Measurements from ENCODE around the gene GTSE1. TPM values are rescaled to one million over a fixed set of nuclear protein-coding genes. Genes with fewer than 3 reads are reported as not detected.

The GTSE1 gene, protein sequence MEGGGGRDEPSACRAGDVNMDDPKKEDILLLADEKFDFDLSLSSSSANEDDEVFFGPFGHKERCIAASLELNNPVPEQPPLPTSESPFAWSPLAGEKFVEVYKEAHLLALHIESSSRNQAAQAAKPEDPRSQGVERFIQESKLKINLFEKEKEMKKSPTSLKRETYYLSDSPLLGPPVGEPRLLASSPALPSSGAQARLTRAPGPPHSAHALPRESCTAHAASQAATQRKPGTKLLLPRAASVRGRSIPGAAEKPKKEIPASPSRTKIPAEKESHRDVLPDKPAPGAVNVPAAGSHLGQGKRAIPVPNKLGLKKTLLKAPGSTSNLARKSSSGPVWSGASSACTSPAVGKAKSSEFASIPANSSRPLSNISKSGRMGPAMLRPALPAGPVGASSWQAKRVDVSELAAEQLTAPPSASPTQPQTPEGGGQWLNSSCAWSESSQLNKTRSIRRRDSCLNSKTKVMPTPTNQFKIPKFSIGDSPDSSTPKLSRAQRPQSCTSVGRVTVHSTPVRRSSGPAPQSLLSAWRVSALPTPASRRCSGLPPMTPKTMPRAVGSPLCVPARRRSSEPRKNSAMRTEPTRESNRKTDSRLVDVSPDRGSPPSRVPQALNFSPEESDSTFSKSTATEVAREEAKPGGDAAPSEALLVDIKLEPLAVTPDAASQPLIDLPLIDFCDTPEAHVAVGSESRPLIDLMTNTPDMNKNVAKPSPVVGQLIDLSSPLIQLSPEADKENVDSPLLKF
- 10 to 100 TPM; 39.5 to 59.5 TPM for total RNA-seq
- polyA plus RNA-seq (2013, experiment 1 of 2) = 51.6 TPM
- polyA plus RNA-seq (2013, experiment 2 of 2) = 53.9 TPM
- long read RNA-seq, experiment 1, partial matches to known transcripts = 14 of 22 reads
- long read RNA-seq, experiment 1, other reads (novel, unspliced or antisense) = 6 of 22 reads
- long read RNA-seq, experiment 2, transcript GTSE1-201 (12 exons, 3,112 nt) = major isoform, 10 of 98 reads
- long read RNA-seq, experiment 2, partial matches to known transcripts = 68 of 98 reads
- long read RNA-seq, experiment 2, other reads (novel, unspliced or antisense) = 20 of 98 reads
- long read RNA-seq, experiment 3, transcript GTSE1-201 (12 exons, 3,112 nt) = major isoform, 34 of 79 reads
- long read RNA-seq, experiment 3, partial matches to known transcripts = 32 of 79 reads
- long read RNA-seq, experiment 3, other reads (novel, unspliced or antisense) = 13 of 79 reads
- long read RNA-seq, experiment 4, partial matches to known transcripts = 6 of 10 reads
- long read RNA-seq, experiment 4, other reads (novel, unspliced or antisense) = 3 of 10 reads

DNA sequence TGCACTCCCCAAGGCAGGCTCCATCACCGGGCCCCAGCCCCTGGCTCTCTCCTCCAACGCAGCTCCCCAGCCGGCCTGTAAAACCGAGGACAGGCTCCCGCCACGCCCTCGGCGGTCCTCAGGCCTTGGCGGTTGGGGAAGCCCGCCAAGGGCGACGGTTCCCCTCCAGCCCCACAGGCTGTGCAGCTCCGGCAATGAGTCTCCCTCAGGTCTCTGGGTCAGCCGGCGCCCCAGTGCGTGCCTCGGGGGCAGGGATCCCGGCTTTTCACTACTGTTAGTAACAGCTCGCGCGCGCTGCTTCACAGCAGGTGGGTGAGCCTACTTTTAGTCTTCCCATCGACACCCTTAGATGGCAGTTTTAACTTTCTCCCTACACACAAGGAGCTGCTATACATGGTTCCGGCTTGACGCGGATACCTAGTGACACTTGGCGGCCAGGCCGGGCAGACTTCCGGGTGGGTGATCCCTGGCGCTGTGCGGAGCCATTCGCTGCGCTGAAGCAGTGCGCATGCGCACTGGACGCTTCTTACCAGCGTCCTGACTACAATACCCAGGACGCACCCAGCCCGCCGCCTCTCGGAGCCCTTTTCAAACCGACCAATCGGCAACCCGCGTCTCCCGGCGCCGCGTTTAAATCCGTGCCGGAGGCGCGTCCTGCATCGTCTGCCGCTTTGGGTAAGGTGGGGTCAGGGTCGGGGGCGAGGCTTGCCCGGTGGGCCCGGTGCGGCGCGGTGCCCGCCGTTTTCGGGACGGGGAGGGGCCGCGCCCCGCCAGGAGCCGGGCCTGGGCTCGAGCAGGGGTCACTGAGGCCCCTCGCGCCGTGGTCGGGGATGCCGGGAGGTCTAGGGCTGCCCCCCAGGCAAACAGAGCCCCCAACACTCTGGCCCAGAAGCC, at the start of gene GTSE1:
TSS of gene GTSE1 (plus strand) at position 614 of the 894 bp plus-strand sequence. CDS start 531 bp downstream, outside the sequence.
- H3K4me3 ChIP-seq (ENCODE audit: low read length) = peak within 1 kb of the TSS; percentile 97
- H3K36me3 Mint-ChIP-seq (ENCODE audit: low read depth) = peaks cover 37% of the 10 kb centered on the region
- 1 to 5% methylated on average over 25 to 76 of the region's 76 CpGs for WGBS, 2 experiments (ENCODE audit: insufficient coverage in 1 of 2, insufficient read length in 1 of 2)
- no peaks in the 10 kb centered on the region for H3K9me3 ChIP-seq (ENCODE audit: control insufficient read depth, low read length)
- H3K27ac Mint-ChIP-seq = peak within 1 kb of the TSS; percentile 86
- no peaks in the 10 kb centered on the region for H3K27me3 ChIP-seq (ENCODE audit: control insufficient read depth, insufficient read depth, low read length, poor library complexity, severe bottlenecking)
- peaks cover 14% of the 10 kb centered on the region for H3K4me1 Mint-ChIP-seq
- H3K27ac ChIP-seq (ENCODE audit: low read depth, low read length) = peak within 1 kb of the TSS; percentile 51
- H3K27me3 Mint-ChIP-seq (ENCODE audit: insufficient read depth) = no peaks in the 10 kb centered on the region
- H3K9me3 Mint-ChIP-seq = no peaks in the 10 kb centered on the region
- peak; percentile 99 for DNase-seq
- TF ChIP-seq, protein P1, sequence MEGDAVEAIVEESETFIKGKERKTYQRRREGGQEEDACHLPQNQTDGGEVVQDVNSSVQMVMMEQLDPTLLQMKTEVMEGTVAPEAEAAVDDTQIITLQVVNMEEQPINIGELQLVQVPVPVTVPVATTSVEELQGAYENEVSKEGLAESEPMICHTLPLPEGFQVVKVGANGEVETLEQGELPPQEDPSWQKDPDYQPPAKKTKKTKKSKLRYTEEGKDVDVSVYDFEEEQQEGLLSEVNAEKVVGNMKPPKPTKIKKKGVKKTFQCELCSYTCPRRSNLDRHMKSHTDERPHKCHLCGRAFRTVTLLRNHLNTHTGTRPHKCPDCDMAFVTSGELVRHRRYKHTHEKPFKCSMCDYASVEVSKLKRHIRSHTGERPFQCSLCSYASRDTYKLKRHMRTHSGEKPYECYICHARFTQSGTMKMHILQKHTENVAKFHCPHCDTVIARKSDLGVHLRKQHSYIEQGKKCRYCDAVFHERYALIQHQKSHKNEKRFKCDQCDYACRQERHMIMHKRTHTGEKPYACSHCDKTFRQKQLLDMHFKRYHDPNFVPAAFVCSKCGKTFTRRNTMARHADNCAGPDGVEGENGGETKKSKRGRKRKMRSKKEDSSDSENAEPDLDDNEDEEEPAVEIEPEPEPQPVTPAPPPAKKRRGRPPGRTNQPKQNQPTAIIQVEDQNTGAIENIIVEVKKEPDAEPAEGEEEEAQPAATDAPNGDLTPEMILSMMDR (conservative IDR thresholded peaks at IDR 0.05) = peak; percentile 26
- peak within 1 kb of the TSS; percentile 66 for H3K9ac ChIP-seq (ENCODE audit: extremely low read depth, low read length, poor library complexity, severe bottlenecking)
- H3K4me3 Mint-ChIP-seq = peak within 1 kb of the TSS; percentile 89
- H3K36me3 ChIP-seq (ENCODE audit: control insufficient read depth, insufficient read depth, low read length) = peaks cover 37% of the 10 kb centered on the region
- no peaks in the 10 kb centered on the region for H3K4me1 ChIP-seq (ENCODE audit: control insufficient read depth, insufficient read depth, low read length)

DNA sequence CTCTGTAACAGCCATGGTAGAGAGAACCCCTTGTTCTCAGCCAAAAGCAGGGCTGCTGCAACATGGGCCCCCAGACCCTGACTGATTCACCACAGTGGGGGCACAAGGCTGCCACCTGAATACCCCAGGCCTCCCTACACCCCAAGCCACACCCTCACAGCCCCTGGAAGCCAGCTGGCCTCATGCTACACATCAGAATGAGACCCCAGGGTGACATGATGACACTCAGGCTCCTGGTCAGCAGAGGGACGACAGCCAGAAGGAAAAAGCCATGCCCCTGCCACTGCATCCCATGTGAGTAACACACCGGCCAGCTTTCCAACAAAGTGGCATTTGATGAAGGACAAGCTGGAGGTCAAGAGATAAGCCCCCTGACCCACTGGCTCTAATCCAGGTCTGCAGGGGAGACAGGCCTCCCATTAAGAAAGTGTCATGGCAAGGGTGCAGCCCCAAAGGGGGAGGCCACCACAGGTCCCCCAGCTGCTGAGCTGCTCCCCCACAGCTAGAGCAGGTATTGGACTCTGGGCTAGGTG, 49.2 kb upstream of the GTSE1 start:
- Histone ChIP-seq H3K27me3 (ENCODE audit: control insufficient read depth, insufficient read depth, low read length, poor library complexity, severe bottlenecking) (no peaks in the 10 kb centered on the region), H3K27ac (ENCODE audit: low read depth, low read length) (no peak overlapping the region), H3K4me1 (ENCODE audit: control insufficient read depth, insufficient read depth, low read length) (no peaks in the 10 kb centered on the region), H3K36me3 (ENCODE audit: control insufficient read depth, insufficient read depth, low read length) (peaks cover 3% of the 10 kb centered on the region), H3K4me3 (ENCODE audit: low read length) (no peak overlapping the region), H3K9ac (ENCODE audit: extremely low read depth, low read length, poor library complexity, severe bottlenecking) (no peak overlapping the region), H3K9me3 (ENCODE audit: control insufficient read depth, low read length) (no peaks in the 10 kb centered on the region)
- no peak overlapping the region for H3K27ac Mint-ChIP-seq
- TF ChIP-seq, protein P1 (conservative IDR thresholded peaks at IDR 0.05) = no peak
- 95 to 100% methylated on average over 2 of the region's 2 CpGs for WGBS, 2 experiments (ENCODE audit: insufficient coverage in 1 of 2, insufficient read length in 1 of 2)
- H3K9me3 Mint-ChIP-seq = no peaks in the 10 kb centered on the region
- no peak for DNase-seq
- H3K27me3 Mint-ChIP-seq (ENCODE audit: insufficient read depth) = no peaks in the 10 kb centered on the region
- no peak overlapping the region for H3K4me3 Mint-ChIP-seq
- peaks cover 6% of the 10 kb centered on the region for H3K4me1 Mint-ChIP-seq
- H3K36me3 Mint-ChIP-seq (ENCODE audit: low read depth) = peaks cover 9% of the 10 kb centered on the region

Data from endodermal cell (in vitro differentiated cells).